Fibroblast of peridontal ligament (primary cell): ENCODE data around the gene IBA57.
"Not testable (repeated sequence)": the region's sequence is repeated elsewhere in the genome, so short reads cannot be mapped to it uniquely, and the experiment has no call there.

Experiments used
- DNase-seq: peaks from one replicate; pipeline ENCODE4 v3.0.0-alpha.2; 2010; ENCODE audit errors: extremely low read depth

Gene IBA57

GRCh38 chr1:228172591-228173527 lies 7.3 kb downstream of the IBA57 start:
- DNase-seq: no peak

GRCh38 chr1:228173528-228174481 lies 8.2 kb downstream of the IBA57 start:
- DNase-seq: not testable (repeated sequence)

- DNase-seq: no peak
These were observed 9.1 kb downstream of the IBA57 start for GRCh38 chr1:228174482-228175315.

GRCh38 chr1:228175316-228176023 lies 9.9 kb downstream of the IBA57 start:
- no peak for DNase-seq

GRCh38 chr1:228176024-228176395 lies 10.4 kb downstream of the IBA57 start:
- DNase-seq: no peak

- DNase-seq: no peak
These were observed 11.0 kb downstream of the IBA57 start for GRCh38 chr1:228176461-228177182.

GRCh38 chr1:228177183-228177475 lies 11.5 kb downstream of the IBA57 start:
- DNase-seq: no peak

GRCh38 chr1:228177721-228178710 lies 12.4 kb downstream of the IBA57 start:
- DNase-seq: no peak

- DNase-seq: no peak
These were observed 13.4 kb downstream of the IBA57 start for GRCh38 chr1:228178737-228179684.

GRCh38 chr1:228180271-228180958 lies 14.8 kb downstream of the IBA57 start:
- peak; percentile 5 for DNase-seq

- DNase-seq: no peak
These were observed 15.5 kb downstream of the IBA57 start for GRCh38 chr1:228180959-228181644.

GRCh38 chr1:228181645-228182034 lies 16.0 kb downstream of the IBA57 start:
- DNase-seq: no peak

- DNase-seq: no peak
These were observed 16.9 kb downstream of the IBA57 start for GRCh38 chr1:228182296-228183030.

GRCh38 chr1:228184152-228184551 lies 18.5 kb downstream of the IBA57 start:
- no peak for DNase-seq

- no peak for DNase-seq
These were observed 20.0 kb downstream of the IBA57 start for GRCh38 chr1:228185641-228185965.

- not testable (repeated sequence) for DNase-seq
These were observed 22.6 kb downstream of the IBA57 start for GRCh38 chr1:228188249-228188648.
